GM23338 (cell line): Measurements from ENCODE around the gene CDC27.

Experiments used
- CREB1 ChIP-seq: fragments of 250-450 bp; sonication (Bioruptor Pico); IDR thresholded peaks from 2 replicates; pipeline ENCODE4 v1.5.0; 2020; ENCODE audit warnings: low read depth, mild to moderate bottlenecking, moderate library complexity
- EZH2 ChIP-seq: fragments of 200-600 bp; sonication (generic); IDR thresholded peaks from one replicate; pipeline ENCODE4 v1.8.0; 2017; ENCODE audit warnings: antibody characterized with exemption, mild to moderate bottlenecking, low read depth; ENCODE audit not compliant: unreplicated experiment
- EZH2phosphoT487 ChIP-seq: fragments of 200-600 bp; sonication (generic); IDR thresholded peaks from one replicate; pipeline ENCODE4 v1.8.1; 2018; ENCODE audit warnings: antibody characterized with exemption; ENCODE audit not compliant: unreplicated experiment
- JUNB ChIP-seq: IDR thresholded peaks from one replicate; pipeline ENCODE4 v1.6.1; 2016; ENCODE audit warnings: antibody characterized with exemption; ENCODE audit not compliant: unreplicated experiment
- NANOG ChIP-seq: IDR thresholded peaks from 2 replicates; pipeline ENCODE4 v1.6.1; 2016; ENCODE audit warnings: antibody characterized with exemption, borderline replicate concordance
- POLR2AphosphoS5 ChIP-seq: IDR thresholded peaks from 2 replicates; pipeline ENCODE4 v1.6.1; 2016; ENCODE audit warnings: antibody characterized with exemption, low read depth
- ZNF114 ChIP-seq: fragments of 250-450 bp; sonication (Bioruptor Pico); IDR thresholded peaks from 2 replicates; pipeline ENCODE4 v1.5.0; 2020; ENCODE audit warnings: mild to moderate bottlenecking, moderate library complexity
- TF ChIP-seq, protein P1 (sequence below), 2 experiments: fragments of 200-600 bp in 1 of 2; sonication (generic) in 1 of 2; conservative IDR thresholded peaks; 2 replicates each; pipeline versions ENCODE4 v1.5.1 to v1.6.1; 2016 to 2017; ENCODE audit warnings: antibody characterized with exemption in 2 of 2, low read depth in 2 of 2, mild to moderate bottlenecking in 2 of 2, moderate library complexity in 1 of 2
- TF ChIP-seq, protein P2 (sequence below): IDR thresholded peaks from one replicate; pipeline ENCODE4 v1.6.1; 2018; ENCODE audit warnings: antibody characterized with exemption; ENCODE audit not compliant: unreplicated experiment
- TF ChIP-seq, protein P3 (sequence below): fragments of 250-450 bp; sonication (Bioruptor Pico); IDR thresholded peaks from 2 replicates; pipeline ENCODE4 v1.5.0; 2020; ENCODE audit warnings: mild to moderate bottlenecking, moderate library complexity

DNA sequence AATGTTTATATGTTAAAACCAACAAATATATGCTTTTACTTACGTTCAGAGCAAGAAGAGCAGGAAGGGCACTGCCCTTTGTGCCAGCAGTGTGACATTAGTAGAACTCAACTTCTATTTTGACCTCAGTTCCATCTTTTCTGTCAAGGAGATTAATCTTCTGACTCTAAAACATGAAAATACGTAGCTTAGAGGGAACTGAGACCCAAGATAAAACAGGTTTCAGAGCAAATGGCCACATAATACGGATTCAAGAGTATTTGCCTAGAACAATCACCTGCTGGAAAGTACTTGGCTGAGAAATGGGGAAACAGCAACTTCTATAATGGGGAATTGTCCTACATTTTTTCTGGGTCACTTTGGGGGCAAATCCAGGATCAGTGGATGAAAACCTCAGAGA, 42.2 kb upstream of the CDC27 start:
- TF ChIP-seq, protein P1, sequence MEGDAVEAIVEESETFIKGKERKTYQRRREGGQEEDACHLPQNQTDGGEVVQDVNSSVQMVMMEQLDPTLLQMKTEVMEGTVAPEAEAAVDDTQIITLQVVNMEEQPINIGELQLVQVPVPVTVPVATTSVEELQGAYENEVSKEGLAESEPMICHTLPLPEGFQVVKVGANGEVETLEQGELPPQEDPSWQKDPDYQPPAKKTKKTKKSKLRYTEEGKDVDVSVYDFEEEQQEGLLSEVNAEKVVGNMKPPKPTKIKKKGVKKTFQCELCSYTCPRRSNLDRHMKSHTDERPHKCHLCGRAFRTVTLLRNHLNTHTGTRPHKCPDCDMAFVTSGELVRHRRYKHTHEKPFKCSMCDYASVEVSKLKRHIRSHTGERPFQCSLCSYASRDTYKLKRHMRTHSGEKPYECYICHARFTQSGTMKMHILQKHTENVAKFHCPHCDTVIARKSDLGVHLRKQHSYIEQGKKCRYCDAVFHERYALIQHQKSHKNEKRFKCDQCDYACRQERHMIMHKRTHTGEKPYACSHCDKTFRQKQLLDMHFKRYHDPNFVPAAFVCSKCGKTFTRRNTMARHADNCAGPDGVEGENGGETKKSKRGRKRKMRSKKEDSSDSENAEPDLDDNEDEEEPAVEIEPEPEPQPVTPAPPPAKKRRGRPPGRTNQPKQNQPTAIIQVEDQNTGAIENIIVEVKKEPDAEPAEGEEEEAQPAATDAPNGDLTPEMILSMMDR (conservative IDR thresholded peaks at IDR 0.05; ENCODE audit: low read depth in 2 of 2) = no peak
- TF ChIP-seq POLR2AphosphoS5 = no peak
- TF ChIP-seq, protein P2, sequence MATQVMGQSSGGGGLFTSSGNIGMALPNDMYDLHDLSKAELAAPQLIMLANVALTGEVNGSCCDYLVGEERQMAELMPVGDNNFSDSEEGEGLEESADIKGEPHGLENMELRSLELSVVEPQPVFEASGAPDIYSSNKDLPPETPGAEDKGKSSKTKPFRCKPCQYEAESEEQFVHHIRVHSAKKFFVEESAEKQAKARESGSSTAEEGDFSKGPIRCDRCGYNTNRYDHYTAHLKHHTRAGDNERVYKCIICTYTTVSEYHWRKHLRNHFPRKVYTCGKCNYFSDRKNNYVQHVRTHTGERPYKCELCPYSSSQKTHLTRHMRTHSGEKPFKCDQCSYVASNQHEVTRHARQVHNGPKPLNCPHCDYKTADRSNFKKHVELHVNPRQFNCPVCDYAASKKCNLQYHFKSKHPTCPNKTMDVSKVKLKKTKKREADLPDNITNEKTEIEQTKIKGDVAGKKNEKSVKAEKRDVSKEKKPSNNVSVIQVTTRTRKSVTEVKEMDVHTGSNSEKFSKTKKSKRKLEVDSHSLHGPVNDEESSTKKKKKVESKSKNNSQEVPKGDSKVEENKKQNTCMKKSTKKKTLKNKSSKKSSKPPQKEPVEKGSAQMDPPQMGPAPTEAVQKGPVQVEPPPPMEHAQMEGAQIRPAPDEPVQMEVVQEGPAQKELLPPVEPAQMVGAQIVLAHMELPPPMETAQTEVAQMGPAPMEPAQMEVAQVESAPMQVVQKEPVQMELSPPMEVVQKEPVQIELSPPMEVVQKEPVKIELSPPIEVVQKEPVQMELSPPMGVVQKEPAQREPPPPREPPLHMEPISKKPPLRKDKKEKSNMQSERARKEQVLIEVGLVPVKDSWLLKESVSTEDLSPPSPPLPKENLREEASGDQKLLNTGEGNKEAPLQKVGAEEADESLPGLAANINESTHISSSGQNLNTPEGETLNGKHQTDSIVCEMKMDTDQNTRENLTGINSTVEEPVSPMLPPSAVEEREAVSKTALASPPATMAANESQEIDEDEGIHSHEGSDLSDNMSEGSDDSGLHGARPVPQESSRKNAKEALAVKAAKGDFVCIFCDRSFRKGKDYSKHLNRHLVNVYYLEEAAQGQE = no peak
- no peak for TF ChIP-seq EZH2
- no peak for TF ChIP-seq EZH2phosphoT487
- TF ChIP-seq, protein P3, sequence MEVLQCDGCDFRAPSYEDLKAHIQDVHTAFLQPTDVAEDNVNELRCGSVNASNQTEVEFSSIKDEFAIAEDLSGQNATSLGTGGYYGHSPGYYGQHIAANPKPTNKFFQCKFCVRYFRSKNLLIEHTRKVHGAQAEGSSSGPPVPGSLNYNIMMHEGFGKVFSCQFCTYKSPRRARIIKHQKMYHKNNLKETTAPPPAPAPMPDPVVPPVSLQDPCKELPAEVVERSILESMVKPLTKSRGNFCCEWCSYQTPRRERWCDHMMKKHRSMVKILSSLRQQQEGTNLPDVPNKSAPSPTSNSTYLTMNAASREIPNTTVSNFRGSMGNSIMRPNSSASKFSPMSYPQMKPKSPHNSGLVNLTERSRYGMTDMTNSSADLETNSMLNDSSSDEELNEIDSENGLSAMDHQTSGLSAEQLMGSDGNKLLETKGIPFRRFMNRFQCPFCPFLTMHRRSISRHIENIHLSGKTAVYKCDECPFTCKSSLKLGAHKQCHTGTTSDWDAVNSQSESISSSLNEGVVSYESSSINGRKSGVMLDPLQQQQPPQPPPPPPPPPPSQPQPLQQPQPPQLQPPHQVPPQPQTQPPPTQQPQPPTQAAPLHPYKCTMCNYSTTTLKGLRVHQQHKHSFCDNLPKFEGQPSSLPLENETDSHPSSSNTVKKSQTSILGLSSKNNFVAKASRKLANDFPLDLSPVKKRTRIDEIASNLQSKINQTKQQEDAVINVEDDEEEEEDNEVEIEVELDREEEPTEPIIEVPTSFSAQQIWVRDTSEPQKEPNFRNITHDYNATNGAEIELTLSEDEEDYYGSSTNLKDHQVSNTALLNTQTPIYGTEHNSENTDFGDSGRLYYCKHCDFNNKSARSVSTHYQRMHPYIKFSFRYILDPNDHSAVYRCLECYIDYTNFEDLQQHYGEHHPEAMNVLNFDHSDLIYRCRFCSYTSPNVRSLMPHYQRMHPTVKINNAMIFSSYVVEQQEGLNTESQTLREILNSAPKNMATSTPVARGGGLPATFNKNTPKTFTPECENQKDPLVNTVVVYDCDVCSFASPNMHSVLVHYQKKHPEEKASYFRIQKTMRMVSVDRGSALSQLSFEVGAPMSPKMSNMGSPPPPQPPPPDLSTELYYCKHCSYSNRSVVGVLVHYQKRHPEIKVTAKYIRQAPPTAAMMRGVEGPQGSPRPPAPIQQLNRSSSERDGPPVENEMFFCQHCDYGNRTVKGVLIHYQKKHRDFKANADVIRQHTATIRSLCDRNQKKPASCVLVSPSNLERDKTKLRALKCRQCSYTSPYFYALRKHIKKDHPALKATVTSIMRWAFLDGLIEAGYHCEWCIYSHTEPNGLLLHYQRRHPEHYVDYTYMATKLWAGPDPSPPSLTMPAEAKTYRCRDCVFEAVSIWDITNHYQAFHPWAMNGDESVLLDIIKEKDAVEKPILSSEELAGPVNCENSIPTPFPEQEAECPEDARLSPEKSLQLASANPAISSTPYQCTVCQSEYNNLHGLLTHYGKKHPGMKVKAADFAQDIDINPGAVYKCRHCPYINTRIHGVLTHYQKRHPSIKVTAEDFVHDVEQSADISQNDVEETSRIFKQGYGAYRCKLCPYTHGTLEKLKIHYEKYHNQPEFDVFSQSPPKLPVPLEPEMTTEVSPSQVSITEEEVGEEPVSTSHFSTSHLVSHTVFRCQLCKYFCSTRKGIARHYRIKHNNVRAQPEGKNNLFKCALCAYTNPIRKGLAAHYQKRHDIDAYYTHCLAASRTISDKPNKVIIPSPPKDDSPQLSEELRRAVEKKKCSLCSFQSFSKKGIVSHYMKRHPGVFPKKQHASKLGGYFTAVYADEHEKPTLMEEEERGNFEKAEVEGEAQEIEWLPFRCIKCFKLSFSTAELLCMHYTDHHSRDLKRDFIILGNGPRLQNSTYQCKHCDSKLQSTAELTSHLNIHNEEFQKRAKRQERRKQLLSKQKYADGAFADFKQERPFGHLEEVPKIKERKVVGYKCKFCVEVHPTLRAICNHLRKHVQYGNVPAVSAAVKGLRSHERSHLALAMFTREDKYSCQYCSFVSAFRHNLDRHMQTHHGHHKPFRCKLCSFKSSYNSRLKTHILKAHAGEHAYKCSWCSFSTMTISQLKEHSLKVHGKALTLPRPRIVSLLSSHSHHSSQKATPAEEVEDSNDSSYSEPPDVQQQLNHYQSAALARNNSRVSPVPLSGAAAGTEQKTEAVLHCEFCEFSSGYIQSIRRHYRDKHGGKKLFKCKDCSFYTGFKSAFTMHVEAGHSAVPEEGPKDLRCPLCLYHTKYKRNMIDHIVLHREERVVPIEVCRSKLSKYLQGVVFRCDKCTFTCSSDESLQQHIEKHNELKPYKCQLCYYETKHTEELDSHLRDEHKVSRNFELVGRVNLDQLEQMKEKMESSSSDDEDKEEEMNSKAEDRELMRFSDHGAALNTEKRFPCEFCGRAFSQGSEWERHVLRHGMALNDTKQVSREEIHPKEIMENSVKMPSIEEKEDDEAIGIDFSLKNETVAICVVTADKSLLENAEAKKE (CRISPR knock-in tag) = no peak
- no peak for TF ChIP-seq ZNF114
- no peak for TF ChIP-seq NANOG
- no peak for TF ChIP-seq CREB1
- no peak for TF ChIP-seq JUNB
